ENCODE data around the gene RASGEF1C.

Gene RASGEF1C

DNA sequence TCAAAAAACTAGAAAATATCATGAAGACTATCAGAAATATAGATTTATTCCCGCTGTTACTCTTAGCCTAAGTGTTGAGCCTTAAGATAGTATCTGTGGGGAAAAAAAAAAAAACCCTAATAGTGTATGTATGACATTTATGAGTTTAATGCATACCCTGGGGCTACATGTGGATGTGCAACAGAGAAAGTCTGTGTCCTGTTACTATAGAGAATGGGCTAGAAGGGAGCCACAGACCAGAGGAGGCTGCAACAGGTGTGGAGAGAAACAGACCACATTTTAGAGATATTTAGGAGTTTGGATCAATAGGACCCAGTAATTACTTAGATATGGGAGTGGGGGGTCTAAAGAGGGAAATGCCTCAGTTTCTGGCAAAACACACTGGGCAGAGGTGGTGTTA, 152.9 kb downstream of the RASGEF1C start:
- peaks cover 98% of the 10 kb centered on the region for H3K79me2 ChIP-seq (ENCODE audit: insufficient read depth, low read length)
- H3K4me2 ChIP-seq (ENCODE audit: low read depth, low read length, poor library complexity, severe bottlenecking): peak overlapping the region; percentile 6

DNA sequence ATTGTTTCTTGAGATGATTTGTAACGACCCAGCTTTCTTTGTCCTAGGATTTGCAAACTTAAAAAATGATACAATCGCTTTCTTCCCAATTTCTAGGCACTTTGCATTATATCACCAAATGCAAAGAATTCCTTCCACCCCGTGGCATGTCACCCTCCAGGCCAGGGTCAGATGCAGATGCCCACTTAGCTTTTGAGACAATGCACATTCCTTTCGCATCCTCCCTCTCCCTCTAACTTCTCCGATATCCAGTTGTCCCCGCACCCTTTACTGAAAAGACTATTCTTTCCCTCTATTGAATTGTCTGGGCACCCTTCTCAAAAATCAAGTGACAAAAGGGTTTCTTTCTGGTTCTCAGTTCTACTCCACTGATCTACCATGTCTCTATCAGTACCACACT, 154.8 kb downstream of the RASGEF1C start:
- Histone ChIP-seq H4K20me1 (ENCODE audit: insufficient read depth, low read length, poor library complexity, severe bottlenecking) (peaks cover 26% of the 10 kb centered on the region), H3K9me2 (replicated peaks; ENCODE audit: low read depth, low read length) (no peaks in the 10 kb centered on the region), H2AFZ (ENCODE audit: low read length) (no peak overlapping the region), H3K4me2 (ENCODE audit: low read depth, low read length, poor library complexity, severe bottlenecking) (no peak overlapping the region), H3K9me3 (ENCODE audit: insufficient read depth, low read depth, low read length) (no peaks in the 10 kb centered on the region), H3K4me3 (ENCODE audit: low read length, poor library complexity, severe bottlenecking) (no peak overlapping the region), H3K36me3 (ENCODE audit: insufficient read depth, low read length) (no peaks in the 10 kb centered on the region), H3K27me3 (ENCODE audit: insufficient read depth, low read length, poor library complexity, severe bottlenecking) (no peaks in the 10 kb centered on the region), H3F3A (ENCODE audit: low read depth) (no peaks in the 10 kb centered on the region), H3K9ac (ENCODE audit: low read depth, low read length, poor library complexity, severe bottlenecking) (no peak overlapping the region), H3K79me2 (ENCODE audit: insufficient read depth, low read length) (peaks cover 93% of the 10 kb centered on the region), H3K4me1 (ENCODE audit: insufficient read depth, low read length, poor library complexity, severe bottlenecking) (peaks cover 22% of the 10 kb centered on the region)
- TF ChIP-seq EZH2phosphoT487 (IDR thresholded peaks at IDR 0.05; ENCODE audit: borderline replicate concordance): no peak
- TF ChIP-seq, protein P1, sequence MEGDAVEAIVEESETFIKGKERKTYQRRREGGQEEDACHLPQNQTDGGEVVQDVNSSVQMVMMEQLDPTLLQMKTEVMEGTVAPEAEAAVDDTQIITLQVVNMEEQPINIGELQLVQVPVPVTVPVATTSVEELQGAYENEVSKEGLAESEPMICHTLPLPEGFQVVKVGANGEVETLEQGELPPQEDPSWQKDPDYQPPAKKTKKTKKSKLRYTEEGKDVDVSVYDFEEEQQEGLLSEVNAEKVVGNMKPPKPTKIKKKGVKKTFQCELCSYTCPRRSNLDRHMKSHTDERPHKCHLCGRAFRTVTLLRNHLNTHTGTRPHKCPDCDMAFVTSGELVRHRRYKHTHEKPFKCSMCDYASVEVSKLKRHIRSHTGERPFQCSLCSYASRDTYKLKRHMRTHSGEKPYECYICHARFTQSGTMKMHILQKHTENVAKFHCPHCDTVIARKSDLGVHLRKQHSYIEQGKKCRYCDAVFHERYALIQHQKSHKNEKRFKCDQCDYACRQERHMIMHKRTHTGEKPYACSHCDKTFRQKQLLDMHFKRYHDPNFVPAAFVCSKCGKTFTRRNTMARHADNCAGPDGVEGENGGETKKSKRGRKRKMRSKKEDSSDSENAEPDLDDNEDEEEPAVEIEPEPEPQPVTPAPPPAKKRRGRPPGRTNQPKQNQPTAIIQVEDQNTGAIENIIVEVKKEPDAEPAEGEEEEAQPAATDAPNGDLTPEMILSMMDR (conservative IDR thresholded peaks at IDR 0.05; ENCODE audit: low read length): no peak

More for the DNA sequence above, 152.9 kb downstream of the RASGEF1C start:
- Histone ChIP-seq H3K4me3 (ENCODE audit: low read length, poor library complexity, severe bottlenecking) (no peak overlapping the region), H4K20me1 (ENCODE audit: insufficient read depth, low read length, poor library complexity, severe bottlenecking) (peaks cover 24% of the 10 kb centered on the region), H3K4me1 (ENCODE audit: insufficient read depth, low read length, poor library complexity, severe bottlenecking) (peaks cover 6% of the 10 kb centered on the region), H3F3A (ENCODE audit: low read depth) (no peaks in the 10 kb centered on the region), H3K27me3 (ENCODE audit: insufficient read depth, low read length, poor library complexity, severe bottlenecking) (no peaks in the 10 kb centered on the region), H3K36me3 (ENCODE audit: insufficient read depth, low read length) (no peaks in the 10 kb centered on the region), H3K9ac (ENCODE audit: low read depth, low read length, poor library complexity, severe bottlenecking) (no peak overlapping the region), H3K9me3 (ENCODE audit: insufficient read depth, low read depth, low read length) (no peaks in the 10 kb centered on the region), H3K9me2 (replicated peaks; ENCODE audit: low read depth, low read length) (no peaks in the 10 kb centered on the region), H2AFZ (ENCODE audit: low read length) (no peak overlapping the region)
- TF ChIP-seq, protein P1 (conservative IDR thresholded peaks at IDR 0.05; ENCODE audit: low read length): no peak
- TF ChIP-seq EZH2phosphoT487 (IDR thresholded peaks at IDR 0.05; ENCODE audit: borderline replicate concordance): no peak

DNA sequence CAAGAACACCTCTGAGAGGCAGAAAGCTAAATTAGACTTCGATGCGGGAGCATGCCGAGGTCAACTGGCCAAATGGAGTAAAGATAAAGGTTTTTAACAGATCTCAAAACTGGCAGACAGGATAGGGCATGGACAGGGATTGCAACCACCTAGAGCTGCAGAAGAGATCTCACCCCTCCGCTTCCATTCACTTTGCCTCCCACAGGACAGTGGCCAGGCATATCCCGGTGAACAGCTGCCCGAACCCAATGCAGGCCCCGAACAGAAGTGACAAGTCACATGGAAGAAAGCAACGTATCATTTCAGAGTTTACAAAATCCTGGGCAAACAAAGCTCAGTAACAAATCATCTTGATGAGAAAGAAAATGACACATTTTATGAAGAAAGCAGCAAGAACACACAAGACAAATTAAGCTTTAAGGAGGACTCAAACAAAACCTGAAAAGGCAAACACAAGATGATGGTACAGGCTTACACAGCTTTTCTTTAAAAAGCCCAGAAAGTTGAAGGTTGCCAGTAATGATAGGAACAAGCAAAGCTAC, 155.9 kb downstream of the RASGEF1C start:
- no peaks in the 10 kb centered on the region for H3K9me2 ChIP-seq (replicated peaks; ENCODE audit: low read depth, low read length)

More for the DNA sequence above, 155.9 kb downstream of the RASGEF1C start:
- H3K9me3 ChIP-seq (ENCODE audit: insufficient read depth, low read depth, low read length): no peaks in the 10 kb centered on the region
- H3F3A ChIP-seq (ENCODE audit: low read depth): no peaks in the 10 kb centered on the region
- TF ChIP-seq, protein P1 (conservative IDR thresholded peaks at IDR 0.05; ENCODE audit: low read length): no peak
- no peak for TF ChIP-seq EZH2phosphoT487 (IDR thresholded peaks at IDR 0.05; ENCODE audit: borderline replicate concordance)
- H3K9ac ChIP-seq (ENCODE audit: low read depth, low read length, poor library complexity, severe bottlenecking): no peak overlapping the region
- H3K4me2 ChIP-seq (ENCODE audit: low read depth, low read length, poor library complexity, severe bottlenecking): no peak overlapping the region
- peaks cover 92% of the 10 kb centered on the region for H3K79me2 ChIP-seq (ENCODE audit: insufficient read depth, low read length)
- H3K27me3 ChIP-seq (ENCODE audit: insufficient read depth, low read length, poor library complexity, severe bottlenecking): no peaks in the 10 kb centered on the region
- H4K20me1 ChIP-seq (ENCODE audit: insufficient read depth, low read length, poor library complexity, severe bottlenecking): peaks cover 25% of the 10 kb centered on the region
- no peaks in the 10 kb centered on the region for H3K36me3 ChIP-seq (ENCODE audit: insufficient read depth, low read length)
- peaks cover 33% of the 10 kb centered on the region for H3K4me1 ChIP-seq (ENCODE audit: insufficient read depth, low read length, poor library complexity, severe bottlenecking)
- H2AFZ ChIP-seq (ENCODE audit: low read length): no peak overlapping the region
- H3K4me3 ChIP-seq (ENCODE audit: low read length, poor library complexity, severe bottlenecking): no peak overlapping the region
